Cortex of kidney (tissue), 1 donor: ENCODE measurements around the gene GTF2B.
"Not testable (repeated sequence)": the region's sequence is repeated elsewhere in the genome, so short reads cannot be mapped to it uniquely, and the experiment has no call there.

ENCODE experiments used
- DNase-seq: peaks from one replicate; lab custom pipeline; 2025; lab: John Stamatoyannopoulos, UW

GTF2B gene, protein sequence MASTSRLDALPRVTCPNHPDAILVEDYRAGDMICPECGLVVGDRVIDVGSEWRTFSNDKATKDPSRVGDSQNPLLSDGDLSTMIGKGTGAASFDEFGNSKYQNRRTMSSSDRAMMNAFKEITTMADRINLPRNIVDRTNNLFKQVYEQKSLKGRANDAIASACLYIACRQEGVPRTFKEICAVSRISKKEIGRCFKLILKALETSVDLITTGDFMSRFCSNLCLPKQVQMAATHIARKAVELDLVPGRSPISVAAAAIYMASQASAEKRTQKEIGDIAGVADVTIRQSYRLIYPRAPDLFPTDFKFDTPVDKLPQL

DNA sequence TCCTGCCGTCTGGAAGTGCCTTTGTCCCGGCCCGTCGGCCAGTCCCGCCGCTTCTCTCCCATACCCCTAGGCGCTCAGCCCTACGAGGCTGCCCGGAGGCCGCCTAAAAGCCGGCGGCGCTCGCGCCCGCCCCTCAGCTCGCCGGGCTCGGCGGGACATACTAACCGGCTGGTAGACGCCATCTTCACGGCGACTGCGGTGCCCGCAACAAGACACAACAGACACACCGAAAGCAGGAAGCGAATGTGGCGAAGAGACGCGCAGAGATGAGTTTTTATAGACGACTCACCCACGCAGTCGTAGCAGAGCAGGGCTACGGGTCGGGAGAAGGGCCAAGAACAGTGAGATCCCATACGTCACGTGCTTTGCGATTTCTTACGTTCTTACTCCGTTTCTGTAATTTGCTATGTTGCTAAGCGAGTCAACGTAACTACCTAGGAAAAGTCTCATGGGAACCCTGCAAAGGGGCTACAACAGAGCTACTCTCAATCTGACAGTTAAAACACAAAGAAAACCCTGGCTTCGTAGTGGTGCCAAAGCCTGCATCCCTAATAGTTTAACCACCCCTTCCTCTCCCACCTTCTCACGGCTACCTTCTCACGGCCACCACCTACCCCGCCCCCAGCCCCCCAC lies at the start of gene GTF2B:
TSS of gene GTF2B (minus strand) at position 250 of the 633 bp plus-strand sequence. CDS start at position 182, 68 bp downstream.
- DNase-seq, result no peak

DNA sequence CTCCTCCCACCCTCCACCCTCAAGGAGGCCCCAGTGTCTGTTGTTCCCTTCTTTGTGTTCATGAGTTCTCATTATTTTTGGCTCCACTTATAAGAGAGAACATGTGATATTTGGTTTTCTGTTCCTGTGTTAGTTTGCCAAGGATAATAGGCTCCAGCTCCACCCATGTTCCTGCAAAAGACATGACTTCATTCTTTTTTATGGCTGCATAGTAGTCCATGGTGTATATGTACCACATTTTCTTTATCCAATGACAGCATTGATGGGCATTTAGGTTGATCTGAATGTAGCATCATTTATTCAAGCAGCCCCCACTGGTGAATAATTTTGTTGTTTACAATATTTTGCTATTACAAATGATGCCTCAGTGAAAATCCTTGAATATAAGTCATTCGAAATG lies 47.2 kb upstream of the GTF2B start:
- DNase-seq, result not testable (repeated sequence)

DNA sequence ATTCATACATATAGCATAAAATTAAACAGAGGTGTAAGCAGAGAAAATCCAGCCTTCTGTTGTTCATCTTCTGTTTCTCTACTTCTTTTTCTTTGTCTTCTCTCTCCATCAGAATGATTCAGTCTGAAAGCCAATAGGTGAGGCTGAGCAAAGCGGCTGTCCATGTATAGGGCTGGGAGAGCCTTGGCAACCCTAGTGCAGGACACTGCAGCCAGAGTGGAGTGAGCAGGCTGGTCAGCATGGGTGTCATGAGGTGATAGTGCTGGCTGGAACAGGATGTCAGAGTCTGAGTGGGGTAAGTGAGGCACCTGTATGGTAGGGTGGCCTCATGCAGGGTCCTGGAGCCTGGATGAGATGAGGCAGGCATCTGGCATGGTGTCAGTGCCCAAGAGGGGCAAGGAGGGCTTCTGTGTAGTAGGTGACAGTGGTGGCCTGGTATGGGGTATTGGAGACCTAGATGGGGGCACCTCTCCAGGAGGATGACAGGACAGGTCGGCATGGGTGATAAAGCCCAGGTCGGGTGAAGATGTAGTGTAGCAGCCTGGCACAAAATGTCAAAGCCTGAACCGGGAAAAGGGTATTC lies 45.5 kb upstream of the GTF2B start:
- no peak for DNase-seq

DNA sequence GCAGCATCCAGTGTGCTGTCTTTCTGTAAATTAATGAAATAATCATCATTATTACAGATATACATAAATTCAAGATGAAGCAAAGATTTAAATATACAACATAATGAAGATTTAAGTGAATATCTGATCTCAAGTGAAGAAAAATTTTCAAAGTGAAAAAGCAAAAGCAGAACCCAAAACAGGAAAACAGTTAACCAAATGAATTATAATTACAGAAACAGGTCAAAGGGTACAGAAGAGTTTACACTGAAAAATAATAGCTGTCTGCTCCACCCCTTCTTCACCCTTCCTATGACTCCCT lies 44.8 kb upstream of the GTF2B start:
- DNase-seq, result no peak

DNA sequence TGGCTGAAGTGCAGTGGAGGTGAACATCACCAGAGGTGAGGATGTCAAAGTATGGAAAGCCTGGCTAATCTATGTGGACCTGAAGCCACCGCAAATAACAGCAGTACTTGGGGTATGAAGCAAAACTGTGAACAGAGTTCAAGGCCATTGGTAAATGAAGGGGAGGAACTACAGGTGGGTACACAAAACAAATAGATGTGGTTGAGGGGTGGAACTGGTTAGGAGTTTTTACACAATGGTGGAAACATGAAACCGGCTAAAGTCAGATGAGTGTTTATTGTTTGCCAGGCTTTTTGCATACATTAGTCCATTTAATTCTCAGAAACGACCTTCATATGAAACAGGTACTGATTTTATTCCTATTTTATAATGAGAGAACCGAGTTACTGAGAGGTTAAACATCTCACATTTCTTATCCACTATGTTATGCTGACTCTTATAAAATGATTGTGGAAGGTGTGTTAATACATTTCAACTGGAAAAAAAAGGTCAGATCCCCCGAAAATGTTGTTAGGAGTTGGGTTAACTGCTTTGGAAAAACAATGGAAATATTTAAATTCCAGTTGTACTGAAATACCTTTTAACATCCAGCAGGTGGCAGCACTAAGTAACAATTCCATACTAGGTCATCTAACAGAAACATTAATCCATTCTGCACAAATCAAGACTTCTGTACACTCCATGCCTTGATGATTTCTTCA lies 44.3 kb upstream of the GTF2B start:
- no peak for DNase-seq

DNA sequence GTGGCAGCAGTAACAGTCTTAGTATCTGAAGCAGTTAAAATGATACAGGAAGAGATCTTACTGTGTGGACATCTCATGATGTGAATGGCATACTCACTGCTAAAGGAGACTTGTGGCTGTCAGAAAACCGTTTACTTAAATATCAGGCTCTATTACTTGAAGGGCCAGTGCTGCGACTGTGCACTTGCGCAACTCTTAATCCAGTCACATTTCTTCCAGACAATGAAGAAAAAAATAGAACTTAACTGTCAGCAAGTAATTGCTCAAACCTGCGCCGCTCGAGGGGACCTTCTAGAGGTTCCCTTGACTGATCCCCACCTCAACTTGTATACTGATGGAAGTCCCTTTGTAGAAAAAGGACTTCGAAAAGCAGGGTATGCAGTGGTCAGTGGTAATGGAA lies 38.8 kb upstream of the GTF2B start:
- DNase-seq, result not testable (repeated sequence)

DNA sequence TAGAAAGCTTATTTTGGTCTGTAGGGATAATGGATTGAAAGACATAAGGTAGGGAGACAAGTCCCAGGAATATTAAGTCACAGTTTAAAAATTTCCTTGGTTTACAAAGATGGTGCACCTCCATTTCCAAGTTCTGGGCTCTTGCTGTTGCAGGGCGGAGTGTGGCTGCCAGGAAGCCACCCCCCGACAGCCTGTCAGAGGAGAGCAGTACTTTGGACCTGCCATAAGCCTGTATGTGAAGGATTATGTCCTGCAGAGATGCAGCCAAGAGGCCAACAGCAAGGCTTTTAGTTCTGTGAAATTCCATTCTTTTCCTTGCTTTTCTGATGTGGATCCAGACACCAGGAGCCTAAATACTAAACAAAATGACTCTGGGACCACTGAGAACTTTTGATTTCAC lies 31.9 kb upstream of the GTF2B start:
- no peak for DNase-seq

DNA sequence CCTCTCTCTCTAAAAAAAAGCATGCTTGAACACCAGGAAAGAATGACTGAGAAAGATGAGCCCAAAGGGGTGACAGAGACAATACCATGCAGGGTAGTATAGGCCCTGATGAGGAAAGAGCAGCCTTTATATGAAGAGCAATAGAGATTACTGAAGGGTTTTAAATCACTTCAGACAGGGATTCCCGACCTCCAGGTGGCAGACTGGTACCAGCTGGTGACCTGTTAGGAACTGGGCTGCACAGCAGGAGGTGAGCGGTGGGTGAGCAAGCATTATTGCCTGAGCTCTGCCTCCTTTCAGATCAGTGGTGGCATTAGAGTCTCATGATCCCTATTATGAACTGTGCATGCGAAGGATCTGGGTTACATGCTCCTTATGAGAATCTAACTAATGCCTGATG lies 30.8 kb upstream of the GTF2B start:
- no peak for DNase-seq

DNA sequence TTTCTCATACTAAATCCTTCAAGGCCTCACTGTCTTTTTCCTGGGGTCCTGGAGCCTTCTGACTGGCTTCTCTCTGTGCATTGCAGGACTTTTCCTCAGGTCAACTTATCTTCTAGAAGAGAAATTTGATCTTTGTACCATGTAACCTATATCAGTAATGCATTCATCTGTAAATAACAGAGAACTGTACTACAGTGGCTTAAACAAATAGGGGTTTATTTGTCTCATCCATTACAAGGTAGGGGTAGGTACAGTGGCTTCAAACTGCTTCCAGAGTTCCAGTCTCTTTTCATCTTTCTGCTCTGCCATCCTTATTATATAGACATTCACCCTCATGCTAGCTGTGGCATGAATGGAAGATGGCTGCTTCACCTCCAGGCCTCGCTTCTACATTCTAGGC lies 29.5 kb upstream of the GTF2B start:
- no peak for DNase-seq

DNA sequence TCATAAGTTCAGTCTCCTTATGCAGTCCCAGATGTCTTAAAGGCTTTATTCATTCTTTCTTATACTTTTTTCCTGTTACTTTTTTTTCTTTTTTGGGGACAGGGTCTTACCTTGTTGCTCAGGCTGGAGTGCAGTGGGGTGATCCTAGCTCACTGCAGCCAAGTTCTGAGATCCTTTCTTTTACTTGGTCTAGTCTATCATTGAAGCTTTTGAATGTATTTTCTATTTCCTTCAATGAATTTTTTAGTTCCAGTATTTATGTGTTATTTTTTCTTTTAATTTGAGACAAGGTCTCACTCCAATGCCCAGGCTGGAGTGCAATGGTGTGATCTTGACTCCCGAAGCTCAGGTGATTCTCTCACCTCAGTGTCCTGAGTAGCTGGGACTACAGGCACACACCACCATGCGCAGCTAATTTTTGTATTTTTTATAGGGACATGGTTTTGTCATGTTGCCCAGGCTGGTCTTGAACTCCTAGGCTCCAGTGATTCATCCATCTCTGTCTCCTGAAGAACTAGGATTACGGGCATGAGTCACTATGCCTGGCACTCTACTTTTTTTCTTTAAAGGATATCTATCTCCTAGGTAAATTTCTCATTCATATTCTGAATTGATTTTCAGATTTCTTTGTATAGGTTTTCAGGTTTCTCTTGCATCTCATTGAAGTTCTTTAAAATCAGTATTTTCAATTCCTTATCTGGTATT lies 26.1 kb upstream of the GTF2B start:
- no peak for DNase-seq

DNA sequence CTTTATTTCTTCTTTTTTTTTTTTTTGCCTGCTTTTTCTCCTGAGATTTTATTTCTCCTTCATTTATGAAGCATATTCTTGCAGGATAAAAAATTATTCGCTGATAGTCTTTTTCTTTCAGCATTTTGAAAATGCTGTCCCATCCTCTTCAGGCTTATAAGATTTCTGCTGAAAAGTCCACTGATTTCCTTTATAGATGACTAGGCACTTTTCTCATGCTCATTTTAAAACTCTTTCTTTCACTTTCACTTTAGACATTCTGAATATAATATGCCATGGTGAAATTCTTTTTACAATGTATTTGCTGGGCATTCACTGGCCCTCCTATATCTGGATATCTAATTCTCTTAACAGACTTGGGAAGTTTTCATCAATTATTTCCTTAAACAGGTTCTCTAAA lies 25.5 kb upstream of the GTF2B start:
- DNase-seq, result no peak

DNA sequence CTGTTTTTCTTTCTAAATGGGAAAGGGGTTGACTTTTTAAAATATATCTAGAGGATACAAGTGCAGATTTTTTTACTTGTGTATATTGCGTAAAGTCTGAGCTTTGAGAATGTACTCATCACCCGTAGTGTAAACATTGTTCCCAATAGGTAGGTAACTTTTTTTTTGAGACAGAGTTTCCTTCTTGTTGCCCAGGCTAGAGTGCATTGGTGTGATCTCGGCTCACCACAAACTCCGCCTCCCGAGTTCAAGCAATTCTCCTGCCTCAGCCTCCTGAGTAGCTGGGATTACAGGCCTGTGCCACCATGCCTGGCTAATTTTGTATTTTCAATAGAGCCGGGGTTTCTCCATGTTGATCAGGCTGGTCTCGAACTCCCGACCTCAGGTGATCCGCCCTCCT lies 20.4 kb upstream of the GTF2B start:
- not testable (repeated sequence) for DNase-seq

DNA sequence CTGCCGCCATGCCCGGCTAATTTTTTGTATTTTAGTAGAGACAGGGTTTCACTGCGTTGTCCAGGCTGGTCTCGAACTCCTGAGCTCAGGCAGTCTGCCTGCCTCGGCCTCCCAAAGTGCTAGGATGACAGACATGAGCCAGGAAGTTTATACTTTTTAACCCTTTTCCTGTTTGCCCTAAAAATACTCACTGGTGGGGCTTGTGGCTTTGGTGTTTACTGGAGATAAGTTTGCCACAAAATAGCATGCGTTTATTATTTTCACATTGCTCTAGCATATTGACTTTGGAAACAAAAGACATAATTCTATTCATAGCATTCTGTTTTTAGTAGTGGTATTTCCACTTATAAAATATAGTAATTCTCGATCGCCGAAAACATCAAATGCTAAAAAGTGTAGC lies 19.8 kb upstream of the GTF2B start:
- DNase-seq, result no peak

DNA sequence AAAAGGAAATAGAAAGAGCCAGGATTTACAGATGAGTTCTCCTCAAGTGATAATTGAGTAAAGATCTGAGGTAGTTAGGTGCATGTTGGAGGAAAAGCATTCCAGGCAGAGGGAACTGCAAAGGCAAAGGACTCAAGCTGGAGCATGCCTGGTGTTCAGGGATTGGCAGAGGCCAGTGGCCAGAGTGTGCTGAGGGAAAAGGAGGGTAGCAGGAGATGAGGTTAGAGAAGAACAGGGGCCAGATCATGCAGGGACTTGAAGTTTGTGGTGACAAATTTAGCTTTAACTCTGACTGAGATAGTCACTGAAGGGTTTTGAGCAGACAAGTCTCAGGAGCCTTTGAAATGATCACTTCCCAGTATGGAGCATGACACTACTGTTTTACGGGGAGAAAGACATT lies 19.0 kb upstream of the GTF2B start:
- DNase-seq, result no peak

DNA sequence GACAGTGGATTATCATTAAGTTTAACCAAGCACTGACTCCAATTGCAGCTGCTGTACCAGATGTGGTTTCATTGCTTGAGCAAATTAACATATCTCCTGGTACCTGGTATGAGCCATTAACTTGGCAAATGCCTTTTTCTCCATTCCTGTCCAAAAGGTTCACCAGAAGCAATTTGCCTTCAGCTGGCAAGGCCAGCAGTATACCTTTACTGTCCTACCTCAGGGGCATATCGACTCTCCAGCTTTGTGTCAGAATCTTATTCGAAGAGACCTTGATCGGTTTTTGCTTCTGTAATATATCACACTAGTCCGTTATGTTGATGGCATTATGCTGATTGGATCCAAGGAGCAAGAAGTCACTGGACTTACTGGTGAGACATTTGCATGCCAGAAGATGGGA lies 9.5 kb upstream of the GTF2B start:
- no peak for DNase-seq

DNA sequence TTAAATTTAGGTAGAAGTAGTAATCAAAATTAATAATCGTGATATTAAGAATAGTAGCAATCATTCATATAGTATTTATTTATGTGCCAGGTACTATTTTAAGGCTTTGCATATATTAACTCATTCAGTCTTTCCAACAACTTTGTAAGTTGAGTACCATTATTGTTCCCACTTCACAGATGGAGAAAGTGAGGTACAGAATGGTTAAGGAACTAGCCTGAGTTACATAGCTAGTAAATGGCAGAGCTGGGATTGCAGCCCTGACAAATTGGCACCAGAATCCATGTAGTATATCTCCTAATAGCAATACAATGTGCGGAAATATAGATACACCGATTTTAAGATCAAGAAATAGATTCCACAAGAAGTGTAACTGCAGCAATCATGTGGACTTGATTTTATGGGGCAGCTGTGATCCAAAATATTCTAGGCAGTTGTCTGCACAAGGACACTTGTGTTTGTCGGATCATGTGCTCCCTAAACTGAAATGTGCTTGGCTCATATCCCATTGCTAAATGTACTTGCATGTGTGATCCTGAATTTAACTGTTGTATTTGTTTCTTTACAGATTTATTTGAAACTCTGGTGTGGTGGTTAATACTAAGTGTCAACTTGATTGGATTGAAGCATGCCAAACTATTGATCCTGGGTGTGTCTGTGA lies 5.8 kb upstream of the GTF2B start:
- DNase-seq, result no peak

DNA sequence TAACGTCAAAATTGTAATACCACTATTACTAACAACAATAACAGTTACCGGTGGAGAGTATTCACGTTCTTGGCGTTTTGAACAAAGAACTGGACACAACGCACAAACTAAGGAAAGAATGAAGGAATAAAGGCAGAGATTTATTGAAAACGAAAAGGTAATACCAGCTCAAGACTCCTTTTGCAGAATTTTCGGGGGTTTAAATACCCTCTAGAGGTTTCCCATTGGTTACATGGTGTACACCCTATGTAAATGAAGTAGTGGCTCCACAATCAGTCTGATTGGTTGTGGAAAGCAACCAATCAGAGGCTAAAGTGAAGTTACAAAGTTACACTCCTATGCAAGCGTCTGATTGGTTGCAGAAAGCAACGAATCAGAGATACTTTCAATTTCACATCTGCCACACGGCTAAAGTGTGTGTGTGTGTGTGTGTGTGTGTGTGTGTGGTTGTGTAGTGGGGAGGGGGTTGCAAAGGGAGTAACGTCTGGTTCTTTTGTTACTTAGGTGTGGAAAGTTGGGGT lies 1.1 kb upstream of the GTF2B start:
- no peak for DNase-seq

DNA sequence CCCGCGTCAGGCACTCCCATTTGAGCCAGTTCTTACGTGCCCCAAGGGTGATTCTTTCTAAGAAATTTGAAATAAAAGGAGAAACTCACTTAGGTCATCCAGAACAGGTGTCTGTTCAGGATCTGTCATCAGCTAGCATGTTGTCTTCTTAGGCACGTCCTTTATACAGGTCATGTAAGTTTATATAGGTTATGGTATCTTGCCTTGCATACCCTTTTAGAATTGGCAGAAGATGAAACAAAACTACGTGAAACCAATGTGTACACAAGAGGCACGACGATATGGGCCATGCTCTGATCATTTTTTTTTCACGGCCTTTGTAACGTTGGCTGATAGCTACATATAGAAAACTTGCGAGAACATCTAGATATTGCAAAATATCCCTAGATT lies 579 bp upstream of the GTF2B start:
- no peak for DNase-seq

DNA sequence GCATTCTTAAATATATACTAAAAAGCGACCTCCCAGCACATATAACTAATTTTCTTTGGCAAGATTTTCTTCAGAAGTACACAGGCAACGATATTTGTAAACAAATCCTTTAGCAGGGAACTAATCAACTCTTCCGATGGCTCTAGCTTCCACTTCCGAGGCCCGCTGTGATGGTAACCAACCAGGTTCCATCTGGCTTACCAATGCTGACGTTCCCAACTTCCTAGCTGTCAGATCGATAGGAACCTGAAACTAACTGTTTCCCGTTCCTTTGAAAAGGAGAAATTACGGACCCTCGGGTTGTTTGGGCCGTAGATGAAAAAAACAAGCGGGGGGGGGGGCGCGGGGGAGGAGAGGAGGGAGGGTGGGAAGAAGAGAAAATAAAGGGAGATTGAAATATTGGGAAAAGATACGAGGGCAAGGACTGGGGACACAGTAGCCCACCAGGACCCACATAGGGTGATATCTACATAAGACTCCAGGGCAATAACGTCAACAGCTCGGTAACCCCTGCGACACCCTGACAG lies 513 bp downstream of the GTF2B start:
- no peak for DNase-seq

DNA sequence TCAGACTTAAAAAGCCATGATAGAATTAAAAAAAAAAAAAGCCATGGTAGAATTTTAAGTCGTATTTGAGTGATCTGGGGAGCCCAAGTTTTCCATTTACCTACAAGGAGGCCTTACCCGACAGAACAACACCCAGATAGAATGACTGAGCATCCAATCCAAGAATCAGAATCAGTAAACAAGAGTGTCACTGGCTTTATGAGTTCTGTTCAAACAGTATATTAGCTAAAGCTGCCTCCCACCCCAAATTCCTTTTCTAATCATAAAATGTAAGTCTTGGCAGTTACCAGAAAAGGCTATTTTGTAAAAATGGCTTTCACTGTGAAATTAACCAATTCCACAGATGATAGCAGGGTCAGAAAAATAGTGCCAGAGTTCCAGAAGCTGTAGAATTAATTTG lies 1.2 kb downstream of the GTF2B start:
- DNase-seq, result no peak

DNA sequence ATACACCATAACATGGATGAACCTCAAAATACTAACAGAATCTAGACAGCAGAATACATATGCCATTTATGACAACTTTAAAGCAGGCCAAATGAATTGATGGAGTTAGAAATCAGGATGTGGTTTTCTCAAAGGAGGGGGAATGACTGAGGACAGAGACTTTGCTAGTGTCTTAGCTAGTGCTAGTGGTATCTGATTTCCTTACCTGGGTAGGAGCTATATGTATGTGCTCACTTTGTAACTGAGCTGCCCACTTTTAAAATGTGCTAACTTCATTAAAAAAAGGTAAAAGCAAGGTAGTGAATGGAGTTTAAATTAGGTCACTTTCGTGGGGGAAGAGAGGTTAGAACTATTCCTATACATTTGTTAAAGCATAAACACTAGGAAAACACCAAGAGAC lies 2.6 kb downstream of the GTF2B start:
- no peak for DNase-seq

DNA sequence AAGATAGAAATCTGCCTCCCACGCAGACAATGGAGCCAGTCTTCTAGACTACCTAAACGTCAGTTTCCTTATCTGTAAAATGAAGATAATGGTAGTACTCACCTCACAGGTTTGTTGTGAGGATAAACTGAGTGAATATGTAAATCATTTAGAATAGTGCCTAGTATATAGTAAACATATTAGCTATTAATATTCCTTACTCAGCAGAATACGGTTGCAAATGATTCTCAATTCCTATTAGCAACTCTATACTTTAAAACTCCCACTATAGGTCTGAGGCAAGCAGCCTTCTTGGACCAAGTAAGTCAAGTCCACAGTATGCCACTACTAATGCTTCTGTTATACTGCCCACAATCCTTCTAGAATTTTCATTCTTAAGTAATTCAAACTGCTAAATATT lies 5.4 kb downstream of the GTF2B start:
- no peak for DNase-seq
